Activated CD4-positive, alpha-beta memory T cell treated with anti-CD3 and anti-CD28 coated beads for 36 hours (primary cell): ENCODE measurements around the gene LRP6. TPM values are rescaled to one million over a fixed set of nuclear protein-coding genes. Genes with fewer than 3 reads are reported as not detected.
"Not testable (repeated sequence)": the region's sequence is repeated elsewhere in the genome, so short reads cannot be mapped to it uniquely, and the experiment has no call there.

ENCODE experiments used
- CTCF ChIA-PET: fragments of 350-600 bp; sonication (Branson Sonifier 250); formaldehyde crosslinking; loops from one replicate; lab custom pipeline; 2021; ENCODE audit warnings: antibody characterized with exemption, inconsistent platforms; lab: Charles Lee
- POLR2A ChIA-PET: fragments of 350-600 bp; sonication (Branson Sonifier 250); formaldehyde crosslinking; loops from one replicate; lab custom pipeline; 2021; ENCODE audit warnings: antibody characterized with exemption; lab: Charles Lee
- DNase-seq: peaks from one replicate; pipeline ENCODE4 v3.0.0-alpha.2; 2020
- H3K27ac Mint-ChIP-seq: one replicate; pipeline ENCODE4 v1.8.0; 2021; ENCODE audit warnings: mixed read lengths
- H3K27me3 Mint-ChIP-seq: one replicate; pipeline ENCODE4 v1.8.0; 2021; ENCODE audit warnings: mixed read lengths
- H3K36me3 Mint-ChIP-seq: one replicate; pipeline ENCODE4 v1.8.0; 2021; ENCODE audit warnings: mixed read lengths
- H3K4me1 Mint-ChIP-seq: one replicate; pipeline ENCODE4 v1.8.0; 2021; ENCODE audit warnings: low read depth, mixed read lengths
- H3K4me3 Mint-ChIP-seq: one replicate; pipeline ENCODE4 v1.8.0; 2021; ENCODE audit warnings: mild to moderate bottlenecking, mixed read lengths
- H3K9me3 Mint-ChIP-seq: one replicate; pipeline ENCODE4 v1.8.0; 2021; ENCODE audit warnings: mixed read lengths
- intact Hi-C: fragments of 100-400 bp; cut with micrococcal nuclease; formaldehyde crosslinking; loops from one replicate; pipeline ENCODE4 v1.15.1; 2023
- total RNA-seq, 2 experiments: library from RNA; stranded (reverse); gene quantifications; one replicate each; pipeline ENCODE4 v1.2.3, GENCODE V29; 2021

Gene LRP6
- total RNA-seq, 2 experiments from 2014 or later: 2.5 to 2.6 TPM

DNA sequence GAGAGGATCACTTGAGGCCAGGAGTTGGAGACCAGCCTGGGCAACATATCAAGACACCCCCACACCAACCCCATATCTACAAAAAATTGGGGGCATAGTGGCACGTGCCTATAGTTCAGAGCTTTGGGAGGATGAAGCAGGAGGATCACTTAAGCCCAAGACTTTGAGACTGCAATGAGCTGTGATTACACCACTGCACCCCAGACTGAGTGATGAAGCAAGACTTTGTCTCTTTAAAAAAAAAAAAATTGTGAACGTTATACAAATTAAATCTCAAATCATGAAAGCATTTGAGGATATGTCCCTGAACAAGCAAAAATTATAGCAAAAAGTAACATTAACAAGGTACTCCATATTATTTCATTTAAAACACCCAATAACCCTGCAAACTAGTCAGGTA is 2.9 kb downstream of the LRP6 start:
- H3K4me1 Mint-ChIP-seq: peaks cover 13% of the 10 kb centered on the region
- H3K27ac Mint-ChIP-seq: no peak overlapping the region

GRCh38 chr12:12256291-12256757 is 10.5 kb downstream of the LRP6 start:
- intact Hi-C loops, H3K9me3 Mint-ChIP-seq, H3K27me3 Mint-ChIP-seq, H3K27ac Mint-ChIP-seq, CTCF ChIA-PET, H3K4me1 Mint-ChIP-seq, H3K36me3 Mint-ChIP-seq, DNase-seq, H3K4me3 Mint-ChIP-seq, POLR2A ChIA-PET: not testable (repeated sequence)

More for the DNA sequence above, 2.9 kb downstream of the LRP6 start:
- Mint-ChIP-seq H3K9me3 (no peaks in the 10 kb centered on the region), H3K4me3 (no peak overlapping the region), H3K36me3 (no peaks in the 10 kb centered on the region), H3K27me3 (peaks cover 24% of the 10 kb centered on the region)
- CTCF ChIA-PET: no interaction called here
- POLR2A ChIA-PET: no interaction called here
- no peak for DNase-seq
- intact Hi-C loops: loop anchor here (10.0 kb wide), 1 partner anchor 189 kb away; the partner anchor contains the start of gene BCL2L14

GRCh38 chr12:12254553-12254952 is 12.3 kb downstream of the LRP6 start:
- Mint-ChIP-seq H3K36me3 (no peaks in the 10 kb centered on the region), H3K9me3 (no peaks in the 10 kb centered on the region), H3K4me3 (no peak overlapping the region), H3K27ac (no peak overlapping the region), H3K4me1 (peaks cover 7% of the 10 kb centered on the region), H3K27me3 (no peaks in the 10 kb centered on the region)
- ChIA-PET POLR2A (interaction anchor here (0.7 to 1.2 kb wide), 2 partner anchors 12 to 754 kb away, joined by 3 read pairs; no protein-coding TSS in a partner anchor), CTCF (no interaction called here)
- intact Hi-C loops: no loop called here
- DNase-seq: no peak

DNA sequence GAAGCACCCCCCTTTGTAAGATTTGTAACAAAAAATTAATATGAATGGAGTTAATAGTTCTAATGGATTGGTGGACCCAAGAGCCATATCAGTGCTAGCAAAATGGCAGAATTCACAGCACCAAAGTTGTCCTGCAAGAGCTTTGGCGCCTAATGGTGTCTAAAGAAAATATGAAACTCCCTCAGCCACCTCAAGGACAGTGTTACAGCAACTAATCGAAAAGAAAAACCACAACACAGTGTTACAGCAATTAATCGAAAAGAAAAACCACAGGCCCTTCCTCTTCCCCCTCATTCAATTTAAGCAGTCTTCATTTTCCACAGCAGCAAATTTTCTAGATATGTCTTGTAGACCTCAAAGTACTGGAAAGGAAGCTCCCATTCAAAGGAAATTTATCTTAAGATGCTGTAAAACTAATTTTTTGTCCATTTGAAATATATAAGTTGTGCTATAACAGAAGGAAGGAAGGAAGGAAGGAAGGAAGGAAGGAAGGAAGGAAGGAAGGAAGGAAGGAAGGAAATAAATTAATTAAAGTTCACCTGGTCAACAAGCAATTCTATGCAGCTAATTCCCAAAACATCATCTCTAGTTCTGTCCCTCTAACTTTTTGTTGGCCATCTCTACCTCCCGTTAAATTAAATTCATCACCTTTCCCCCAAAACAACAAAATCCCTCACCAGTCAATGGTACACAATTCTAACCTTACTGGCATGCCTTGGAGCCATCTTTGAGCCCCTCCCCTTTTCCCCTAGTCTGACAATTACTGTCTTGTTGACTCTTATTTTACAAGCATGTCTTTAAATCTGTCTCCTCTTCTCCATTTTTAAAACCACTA is 17.4 kb downstream of the LRP6 start:
- no peak for DNase-seq
- POLR2A ChIA-PET: no interaction called here
- Mint-ChIP-seq H3K4me3 (no peak overlapping the region), H3K4me1 (peaks cover 12% of the 10 kb centered on the region), H3K36me3 (no peaks in the 10 kb centered on the region), H3K9me3 (no peaks in the 10 kb centered on the region), H3K27ac (no peak overlapping the region), H3K27me3 (no peaks in the 10 kb centered on the region)
- CTCF ChIA-PET: no interaction called here
- intact Hi-C loops: no loop called here

DNA sequence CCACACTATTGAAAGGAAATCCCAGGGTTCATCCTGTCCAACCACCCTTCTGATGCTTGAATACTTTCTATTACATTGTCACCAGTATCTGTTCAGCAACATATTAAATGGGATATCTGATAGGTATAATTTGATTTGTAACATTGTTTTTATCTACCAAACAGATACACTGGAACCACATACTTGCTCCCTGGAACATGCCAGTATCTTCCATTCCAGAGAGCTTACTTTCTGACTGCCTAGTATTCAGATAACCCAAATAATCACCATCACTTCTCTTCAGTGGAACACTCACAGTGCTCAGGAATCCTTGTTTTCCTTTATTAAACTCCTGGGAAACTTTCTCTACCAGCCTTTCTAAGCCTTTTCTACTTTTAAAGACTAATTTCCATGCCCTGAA is 19.3 kb downstream of the LRP6 start:
- Mint-ChIP-seq H3K36me3 (peaks cover 5% of the 10 kb centered on the region), H3K27ac (no peak overlapping the region), H3K9me3 (no peaks in the 10 kb centered on the region), H3K4me1 (peaks cover 12% of the 10 kb centered on the region), H3K27me3 (no peaks in the 10 kb centered on the region), H3K4me3 (no peak overlapping the region)
- POLR2A ChIA-PET: no interaction called here
- intact Hi-C loops: no loop called here
- CTCF ChIA-PET: no interaction called here
- no peak for DNase-seq

- Mint-ChIP-seq H3K4me3 (no peak overlapping the region), H3K27me3 (no peaks in the 10 kb centered on the region)
Measured at GRCh38 chr12:12244341-12244740, 22.5 kb downstream of the LRP6 start.

DNA sequence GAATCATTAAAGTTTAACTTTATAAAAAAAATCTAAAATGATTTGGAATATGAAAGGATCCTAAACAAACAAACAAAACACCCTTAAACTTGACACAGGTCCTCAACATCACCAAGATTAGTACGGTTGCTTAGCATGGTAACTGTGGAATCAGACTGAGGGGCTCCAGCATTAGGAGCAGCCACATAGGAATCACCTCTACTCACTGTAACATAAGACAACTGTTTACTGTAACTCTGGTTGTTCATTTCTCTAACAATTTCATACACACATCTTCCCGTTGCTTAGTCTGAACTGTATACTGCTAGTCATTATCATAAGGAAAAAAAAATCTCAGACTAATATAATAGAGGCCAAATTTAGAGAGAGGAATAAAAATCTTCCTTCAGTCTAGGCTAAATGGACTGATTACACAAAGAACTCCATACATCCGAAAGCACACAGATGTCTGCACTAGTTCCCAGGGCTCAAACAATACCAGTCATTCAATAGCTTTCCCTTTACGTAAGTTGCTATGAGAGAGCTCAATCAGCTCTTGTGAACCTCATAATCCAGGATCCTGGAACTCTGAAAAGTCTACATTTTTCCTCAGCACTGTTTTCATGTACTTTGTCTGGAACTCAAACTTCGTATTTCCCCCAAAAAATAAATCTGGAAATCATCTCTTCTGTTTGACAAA is 26.0 kb downstream of the LRP6 start:
- Mint-ChIP-seq H3K36me3 (peaks cover 5% of the 10 kb centered on the region), H3K27ac (no peak overlapping the region)
- CTCF ChIA-PET: no interaction called here

More at GRCh38 chr12:12244341-12244740, 22.5 kb downstream of the LRP6 start:
- H3K9me3 Mint-ChIP-seq: no peaks in the 10 kb centered on the region
- H3K36me3 Mint-ChIP-seq: peaks cover 5% of the 10 kb centered on the region
- DNase-seq: no peak
- intact Hi-C loops: no loop called here
- ChIA-PET POLR2A (no interaction called here), CTCF (no interaction called here)
- H3K27ac Mint-ChIP-seq: no peak overlapping the region
- peaks cover 3% of the 10 kb centered on the region for H3K4me1 Mint-ChIP-seq

DNA sequence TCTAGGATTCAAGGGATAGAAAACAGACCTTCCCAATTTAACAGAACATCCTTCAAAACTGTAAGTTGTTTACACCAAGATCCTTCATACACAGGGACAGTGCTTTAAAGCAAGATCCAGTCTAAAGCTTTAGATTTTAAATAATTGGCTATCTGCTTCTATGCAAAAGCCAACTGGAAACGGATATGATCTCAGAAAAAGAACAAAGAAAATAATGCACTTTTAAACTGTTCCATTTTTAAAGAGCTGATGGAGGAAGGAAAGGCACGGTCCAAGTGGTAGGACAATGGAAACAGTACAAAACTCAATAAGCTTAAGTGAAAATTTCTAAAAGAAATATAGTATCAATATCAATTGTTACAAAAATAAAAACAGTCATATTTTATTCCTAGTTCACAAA is 27.7 kb downstream of the LRP6 start:
- no peaks in the 10 kb centered on the region for H3K4me1 Mint-ChIP-seq
- CTCF ChIA-PET: no interaction called here
- H3K4me3 Mint-ChIP-seq: no peak overlapping the region
- H3K9me3 Mint-ChIP-seq: no peaks in the 10 kb centered on the region
- no peak for DNase-seq
- peaks cover 2% of the 10 kb centered on the region for H3K27me3 Mint-ChIP-seq
- intact Hi-C loops: no loop called here
- POLR2A ChIA-PET: interaction anchor here (1.3 kb wide), 1 partner anchor 11 kb away, joined by 3 read pairs; no protein-coding TSS in a partner anchor
- no peak overlapping the region for H3K27ac Mint-ChIP-seq
- H3K36me3 Mint-ChIP-seq: peaks cover 4% of the 10 kb centered on the region

More for the DNA sequence above, 26.0 kb downstream of the LRP6 start:
- Mint-ChIP-seq H3K4me3 (no peak overlapping the region), H3K4me1 (no peaks in the 10 kb centered on the region), H3K27me3 (peaks cover 2% of the 10 kb centered on the region), H3K9me3 (no peaks in the 10 kb centered on the region)
- intact Hi-C loops: no loop called here
- no peak for DNase-seq
- POLR2A ChIA-PET: no interaction called here

DNA sequence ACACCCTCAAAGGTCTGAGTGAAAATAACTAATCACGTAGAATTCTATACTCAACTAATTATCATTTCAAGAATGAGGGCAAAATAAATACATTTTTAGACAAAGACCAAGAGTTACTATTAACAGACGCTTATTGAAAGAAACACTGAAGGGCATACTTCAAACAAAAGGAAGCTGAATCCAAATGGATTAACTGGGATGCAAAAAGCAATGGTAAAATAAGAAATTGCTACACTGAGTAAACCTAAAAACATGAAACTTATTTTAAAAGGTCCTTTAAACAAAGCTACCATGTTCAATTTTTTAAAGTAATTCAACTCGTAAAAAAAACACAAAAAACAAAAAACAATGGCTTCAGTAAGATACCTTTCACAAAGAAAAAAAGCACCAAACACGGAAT is 28.2 kb downstream of the LRP6 start:
- POLR2A ChIA-PET: no interaction called here
- Mint-ChIP-seq H3K4me3 (no peak overlapping the region), H3K36me3 (peaks cover 2% of the 10 kb centered on the region), H3K27me3 (peaks cover 2% of the 10 kb centered on the region), H3K4me1 (no peaks in the 10 kb centered on the region), H3K27ac (no peak overlapping the region), H3K9me3 (no peaks in the 10 kb centered on the region)
- intact Hi-C loops: no loop called here
- DNase-seq: no peak
- CTCF ChIA-PET: no interaction called here

GRCh38 chr12:12236896-12237295 is 29.9 kb downstream of the LRP6 start:
- Mint-ChIP-seq H3K27ac (no peak overlapping the region), H3K9me3 (no peaks in the 10 kb centered on the region), H3K27me3 (peaks cover 2% of the 10 kb centered on the region), H3K4me3 (no peak overlapping the region), H3K36me3 (no peaks in the 10 kb centered on the region), H3K4me1 (no peaks in the 10 kb centered on the region)
- ChIA-PET POLR2A (no interaction called here), CTCF (interaction anchor here (0.9 kb wide), 1 partner anchor 91 kb away, joined by 4 read pairs; no protein-coding TSS in a partner anchor)
- no peak for DNase-seq
- intact Hi-C loops: no loop called here

DNA sequence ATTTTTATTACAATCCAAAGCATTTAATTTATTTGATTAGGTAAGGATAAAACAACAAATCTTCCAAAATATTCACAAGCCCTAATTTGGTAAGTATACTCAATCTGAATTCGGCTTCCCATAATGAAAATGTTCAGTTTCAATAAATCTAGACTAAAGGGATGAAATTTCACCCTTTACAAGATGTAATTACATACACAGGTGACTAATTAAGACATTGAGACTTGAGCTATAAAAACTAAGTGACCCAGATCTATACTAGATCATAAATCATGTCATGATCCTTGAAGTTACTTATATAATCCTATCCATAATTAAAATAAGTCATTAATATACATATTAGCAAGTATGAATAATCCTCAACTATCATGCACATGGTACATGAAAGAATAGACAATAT is 36.6 kb downstream of the LRP6 start:
- Mint-ChIP-seq H3K4me1 (no peaks in the 10 kb centered on the region), H3K36me3 (peaks cover 2% of the 10 kb centered on the region), H3K4me3 (no peak overlapping the region), H3K27me3 (peaks cover 5% of the 10 kb centered on the region), H3K9me3 (peaks cover 9% of the 10 kb centered on the region), H3K27ac (no peak overlapping the region)
- CTCF ChIA-PET: no interaction called here
- no peak for DNase-seq
- intact Hi-C loops: no loop called here
- POLR2A ChIA-PET: no interaction called here

DNA sequence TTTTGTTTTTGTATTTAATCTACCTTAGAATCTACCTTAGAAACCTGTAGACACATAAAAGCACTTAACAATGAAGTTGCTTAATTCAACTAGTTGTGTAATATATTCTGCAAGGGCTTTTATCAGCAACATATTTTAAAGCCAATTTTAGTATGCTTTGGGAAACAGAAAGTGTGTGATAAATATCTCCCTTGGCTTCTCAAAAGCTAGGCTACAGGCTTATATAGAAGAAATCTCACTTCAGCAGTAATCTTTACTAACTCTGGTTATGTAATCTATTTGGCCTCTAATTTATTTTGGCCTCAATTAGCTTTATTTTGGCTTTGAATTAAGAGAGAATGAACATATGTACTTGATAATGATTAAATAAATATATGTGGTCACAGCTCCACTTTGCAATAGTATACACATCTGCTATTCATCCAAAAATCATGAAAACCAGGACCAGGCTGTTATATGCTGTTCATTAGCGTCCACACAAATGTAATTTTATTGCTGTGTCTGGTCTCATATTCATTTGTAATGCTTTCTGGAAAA is 37.2 kb downstream of the LRP6 start:
- Mint-ChIP-seq H3K27ac (no peak overlapping the region), H3K9me3 (peaks cover 12% of the 10 kb centered on the region), H3K27me3 (peaks cover 8% of the 10 kb centered on the region), H3K36me3 (peaks cover 3% of the 10 kb centered on the region), H3K4me3 (no peak overlapping the region), H3K4me1 (no peaks in the 10 kb centered on the region)
- intact Hi-C loops: no loop called here
- CTCF ChIA-PET: no interaction called here
- POLR2A ChIA-PET: no interaction called here
- no peak for DNase-seq
